H1 (cell line): Measurements from ENCODE around the gene TMIGD1. TPM values are rescaled to one million over a fixed set of nuclear protein-coding genes. Genes with fewer than 3 reads are reported as not detected.
A peak's percentile ranks its signal among the peaks of the same experiment; 100 is the strongest.

Source experiments
- CTCF ChIA-PET: fragments of 300-600 bp; sonication (Branson Sonifier 250); formaldehyde crosslinking; loops from one replicate; lab custom pipeline; 2021; ENCODE audit not compliant: partially characterized antibody; lab: Charles Lee
- POLR2A ChIA-PET: fragments of 300-600 bp; sonication (Branson Sonifier 250); formaldehyde crosslinking; loops from one replicate; lab custom pipeline; 2021; ENCODE audit warnings: inconsistent platforms; ENCODE audit not compliant: partially characterized antibody; lab: Charles Lee
- DNase-seq, 2 experiments: peaks; one replicate each; pipeline versions ENCODE4 v3.0.0 to v3.0.0-alpha.2; 2010 to 2022; ENCODE audit warnings: low spot score in 2 of 2, low read depth in 1 of 2, mixed read lengths in 1 of 2
- FAIRE-seq: peaks from 2 replicates; lab custom pipeline; 2011; peaks lifted over from hg19 to GRCh38; lab: Jason Lieb, UNC
- H2AFZ ChIP-seq: 2 replicates; pipeline ENCODE4 v1.8.1; 2012; ENCODE audit warnings: low read length, inconsistent platforms
- H2AK5ac ChIP-seq: 2 replicates; pipeline ENCODE4 v1.6.1; 2013; ENCODE audit warnings: low read depth, low read length
- H2BK120ac ChIP-seq: replicated peaks from 2 replicates; pipeline ENCODE3; 2013; ENCODE audit warnings: low read depth, low read length, inconsistent platforms
- H2BK12ac ChIP-seq: 2 replicates; pipeline ENCODE4 v1.6.1; 2013; ENCODE audit warnings: low read depth, low read length
- H2BK15ac ChIP-seq: 2 replicates; pipeline ENCODE4 v1.6.1; 2013; ENCODE audit warnings: low read length
- H2BK20ac ChIP-seq: 2 replicates; pipeline ENCODE4 v1.6.1; 2013; ENCODE audit warnings: low read length
- H2BK5ac ChIP-seq: 2 replicates; pipeline ENCODE4 v1.6.1; 2013; ENCODE audit warnings: low read depth, low read length
- H3K14ac ChIP-seq: 2 replicates; pipeline ENCODE4 v1.6.1; 2013; ENCODE audit warnings: inconsistent platforms; ENCODE audit not compliant: insufficient read length
- H3K18ac ChIP-seq: 2 replicates; pipeline ENCODE4 v1.6.1; 2013; ENCODE audit warnings: low read length; ENCODE audit errors: extremely low read depth
- H3K23ac ChIP-seq: 2 replicates; pipeline ENCODE4 v1.6.1; 2013; ENCODE audit warnings: inconsistent platforms; ENCODE audit not compliant: insufficient read length
- H3K23me2 ChIP-seq: 2 replicates; pipeline ENCODE4 v1.6.1; 2013; ENCODE audit warnings: low read depth, low read length
- H3K27ac ChIP-seq: 2 replicates; pipeline ENCODE4 v1.6.1; 2011; ENCODE audit warnings: low read depth, low read length, inconsistent platforms
- H3K27me3 ChIP-seq, 4 experiments: replicated peaks in 1 of 4; 1 replicate in 1 of 4; 2 replicates in 3 of 4; pipeline versions ENCODE4 v1.6.1 to v1.8.1; 2011 to 2013; ENCODE audit warnings: low read length in 3 of 4, mild to moderate bottlenecking in 3 of 4, inconsistent platforms in 2 of 4, mixed read lengths in 2 of 4, moderate library complexity in 1 of 4; ENCODE audit not compliant: control insufficient read depth in 3 of 4, insufficient read depth in 3 of 4; ENCODE audit errors: extremely low read depth in 1 of 4
- H3K36me3 ChIP-seq, 4 experiments: 2 replicates each; pipeline versions ENCODE4 v1.6.1 to v1.8.1; 2011 to 2013; ENCODE audit warnings: mild to moderate bottlenecking in 4 of 4, low read length in 3 of 4, moderate library complexity in 2 of 4, control low read depth in 1 of 4, inconsistent platforms in 1 of 4; ENCODE audit not compliant: insufficient read depth in 4 of 4, control insufficient read depth in 2 of 4
- H3K4ac ChIP-seq: replicated peaks from 2 replicates; pipeline ENCODE3; 2013; ENCODE audit warnings: low read length, low read depth, mixed read lengths, inconsistent platforms; ENCODE audit not compliant: insufficient read length
- H3K4me1 ChIP-seq, 4 experiments: replicated peaks in 1 of 4; 1 replicate in 1 of 4; 2 replicates in 3 of 4; pipeline versions ENCODE4 v1.6.1 to v1.8.1; 2011 to 2013; ENCODE audit warnings: low read length in 3 of 4, inconsistent platforms in 2 of 4, mixed read lengths in 1 of 4; ENCODE audit not compliant: insufficient read depth in 4 of 4, control insufficient read depth in 3 of 4
- H3K4me2 ChIP-seq, 2 experiments: 2 replicates each; pipeline versions ENCODE4 v1.6.1 to v1.8.1; 2011 to 2013; ENCODE audit warnings: low read depth in 2 of 2, low read length in 2 of 2, control low read depth in 1 of 2, inconsistent platforms in 1 of 2, mild to moderate bottlenecking in 1 of 2; ENCODE audit not compliant: insufficient read depth in 1 of 2
- H3K4me3 ChIP-seq, 4 experiments: fragments of 200-600, 300-600 bp in 1 of 4; sonication (generic), shearing (Covaris generic), sonication (Bioruptor Twin) in 1 of 4; 2 replicates each; pipeline versions ENCODE4 v1.5.1 to v1.8.1; 2011 to 2016; ENCODE audit warnings: low read length in 4 of 4, low read depth in 3 of 4, control low read depth in 2 of 4, inconsistent platforms in 2 of 4, mild to moderate bottlenecking in 2 of 4, mixed read lengths in 1 of 4, moderate library complexity in 1 of 4; ENCODE audit not compliant: insufficient read depth in 2 of 4; ENCODE audit errors: extremely low read depth in 1 of 4
- H3K56ac ChIP-seq: replicated peaks from 2 replicates; pipeline ENCODE3; 2013; ENCODE audit warnings: low read depth, mild to moderate bottlenecking, mixed read lengths, low read length, inconsistent platforms; ENCODE audit not compliant: insufficient read length
- H3K79me1 ChIP-seq: 2 replicates; pipeline ENCODE4 v1.6.1; 2013; ENCODE audit warnings: low read depth, low read length, control low read depth
- H3K79me2 ChIP-seq, 2 experiments: 2 replicates each; pipeline versions ENCODE4 v1.6.1 to v1.8.1; 2012 to 2013; ENCODE audit warnings: low read length in 2 of 2, mild to moderate bottlenecking in 2 of 2, inconsistent platforms in 1 of 2; ENCODE audit not compliant: insufficient read depth in 2 of 2, control insufficient read depth in 1 of 2
- H3K9ac ChIP-seq, 4 experiments: replicated peaks in 1 of 4; 1 replicate in 1 of 4; 2 replicates in 3 of 4; pipeline versions ENCODE4 v1.6.1 to v1.8.1; 2011 to 2013; ENCODE audit warnings: low read depth in 3 of 4, low read length in 3 of 4, control low read depth in 2 of 4, mild to moderate bottlenecking in 2 of 4, moderate library complexity in 2 of 4, inconsistent platforms in 1 of 4; ENCODE audit errors: extremely low read depth in 1 of 4
- H3K9me3 ChIP-seq, 2 experiments: 2 replicates each; pipeline versions ENCODE4 v1.6.1 to v1.8.1; 2012 to 2013; ENCODE audit warnings: mild to moderate bottlenecking in 2 of 2, moderate library complexity in 2 of 2, control low read depth in 1 of 2, inconsistent platforms in 1 of 2, low read depth in 1 of 2, low read length in 1 of 2, mixed read lengths in 1 of 2; ENCODE audit not compliant: insufficient read depth in 2 of 2
- H4K20me1 ChIP-seq, 2 experiments: replicated peaks in 1 of 2; 2 replicates each; pipeline versions ENCODE3 to v1.8.1; 2011 to 2013; ENCODE audit warnings: inconsistent platforms in 2 of 2, low read length in 2 of 2, mild to moderate bottlenecking in 1 of 2; ENCODE audit not compliant: insufficient read depth in 2 of 2, control insufficient read depth in 1 of 2
- H4K5ac ChIP-seq: 2 replicates; pipeline ENCODE4 v1.6.1; 2013; ENCODE audit warnings: low read length, low read depth, mixed read lengths, inconsistent platforms; ENCODE audit not compliant: insufficient read length
- H4K8ac ChIP-seq: 2 replicates; pipeline ENCODE4 v1.8.0; 2013; ENCODE audit warnings: mild to moderate bottlenecking, moderate library complexity, low read length, inconsistent platforms; ENCODE audit not compliant: insufficient read depth; ENCODE audit errors: extremely low read depth
- H4K91ac ChIP-seq: replicated peaks from 2 replicates; pipeline ENCODE3; 2013; ENCODE audit warnings: low read length, mixed read lengths, inconsistent platforms; ENCODE audit not compliant: insufficient read length
- ASH2L ChIP-seq: fragments of 200-600, 300-600 bp; sonication (generic); IDR thresholded peaks from one replicate; pipeline ENCODE4 v1.7.1; 2017; ENCODE audit warnings: low read length
- EZH2 ChIP-seq: fragments of 200-600 bp; sonication (generic); IDR thresholded peaks from 2 replicates; pipeline ENCODE4 v1.7.1; 2012; ENCODE audit warnings: low read depth, mild to moderate bottlenecking, moderate library complexity, low read length, inconsistent platforms; ENCODE audit not compliant: severe bottlenecking
- HDAC2 ChIP-seq, 2 experiments: fragments of 300-600 bp in 1 of 2; sonication (generic) in 1 of 2; IDR thresholded peaks; 2 replicates each; pipeline ENCODE4 v1.6.1; 2011 to 2012; ENCODE audit warnings: low read depth in 2 of 2, low read length in 2 of 2, mild to moderate bottlenecking in 2 of 2, moderate library complexity in 2 of 2, borderline replicate concordance in 1 of 2, inconsistent platforms in 1 of 2
- KDM4A ChIP-seq: IDR thresholded peaks from one replicate; pipeline ENCODE4 v1.7.1; 2012; ENCODE audit warnings: low read depth, mild to moderate bottlenecking, moderate library complexity, low read length, inconsistent platforms; ENCODE audit not compliant: severe bottlenecking
- POLR2A ChIP-seq, 2 experiments: IDR thresholded peaks; 1 replicate in 1 of 2; 2 replicates in 1 of 2; pipeline ENCODE4 v1.6.1; 2011; ENCODE audit warnings: low read depth in 2 of 2, low read length in 2 of 2, mild to moderate bottlenecking in 2 of 2; ENCODE audit errors: control extremely low read depth in 1 of 2
- RNF2 ChIP-seq: fragments of 200-900, 300-1000 bp; sonication (generic); IDR thresholded peaks from 2 replicates; pipeline ENCODE4 v1.7.1; 2016; ENCODE audit warnings: borderline replicate concordance, low read depth, mild to moderate bottlenecking, antibody characterized with exemption, low read length; ENCODE audit not compliant: poor library complexity, severe bottlenecking; ENCODE audit errors: missing control alignments
- SIN3A ChIP-seq, 2 experiments: IDR thresholded peaks in 1 of 2; conservative IDR thresholded peaks in 1 of 2; 2 replicates each; pipeline ENCODE4 v1.6.1; 2011 to 2012; ENCODE audit warnings: low read length in 2 of 2, improper control_type of control experiment in 1 of 2, low read depth in 1 of 2, mild to moderate bottlenecking in 1 of 2
- SIX5 ChIP-seq: IDR thresholded peaks from 2 replicates; pipeline ENCODE4 v1.6.1; 2011; ENCODE audit warnings: mild to moderate bottlenecking, low read depth, low read length
- SUZ12 ChIP-seq: fragments of 200-600 bp; sonication (generic); IDR thresholded peaks from 2 replicates; pipeline ENCODE4 v1.6.1; 2012; ENCODE audit warnings: mild to moderate bottlenecking, inconsistent platforms, low read length, moderate library complexity, mixed read lengths
- WGBS, 2 experiments: shearing (Covaris generic) in 1 of 2; methylation state at CpG; one replicate each; pipeline versions ENCODE4 v1.1.6 to v1.1.7; 2013 to 2015; ENCODE audit warnings: low lambda C conversion rate in 2 of 2, mixed read lengths in 2 of 2, inconsistent platforms in 1 of 2, low coverage in 1 of 2, missing lambda C conversion rate in 1 of 2; ENCODE audit not compliant: insufficient replicate concordance in 2 of 2, insufficient coverage in 1 of 2, insufficient read length in 1 of 2; ENCODE audit errors: extremely low coverage in 1 of 2, missing lambda C conversion rate in 1 of 2; 5-methylcytosine and 5-hydroxymethylcytosine counted together
- polyA plus RNA-seq, 7 experiments: library from polyadenylated mRNA; depleted of rRNA in 3 of 7; stranded (reverse) in 5 of 7; unstranded in 2 of 7; fragments of >200 nt in 5 of 7; fragments of 200-250 nt in 2 of 7; gene quantifications; 1 replicate in 5 of 7; 2 replicates in 1 of 7; 4 replicates in 1 of 7; pipeline versions ENCODE4 v1.2.1 to v1.2.3, GENCODE V29; 2011 to 2013; ENCODE audit warnings: missing spikeins in 2 of 7, mixed read lengths in 2 of 7
- total RNA-seq: library from RNA; stranded (reverse); fragmentation: NEBNext Ultra II Directional; extraction: Animal tissue kit (Norgen Biotek cat#: 25700); gene quantifications from 2 replicates; pipeline ENCODE4 v1.2.1, GENCODE V29; 2021
- TF ChIP-seq, protein P1 (sequence below): IDR thresholded peaks from 2 replicates; pipeline ENCODE4 v1.6.1; 2012; ENCODE audit warnings: inconsistent platforms

TMIGD1 gene
- total and polyA plus RNA-seq, 2 of the 8 experiments (the other 6 are each of a cell fraction or from before 2014, with no cell fraction given) = not detected

DNA sequence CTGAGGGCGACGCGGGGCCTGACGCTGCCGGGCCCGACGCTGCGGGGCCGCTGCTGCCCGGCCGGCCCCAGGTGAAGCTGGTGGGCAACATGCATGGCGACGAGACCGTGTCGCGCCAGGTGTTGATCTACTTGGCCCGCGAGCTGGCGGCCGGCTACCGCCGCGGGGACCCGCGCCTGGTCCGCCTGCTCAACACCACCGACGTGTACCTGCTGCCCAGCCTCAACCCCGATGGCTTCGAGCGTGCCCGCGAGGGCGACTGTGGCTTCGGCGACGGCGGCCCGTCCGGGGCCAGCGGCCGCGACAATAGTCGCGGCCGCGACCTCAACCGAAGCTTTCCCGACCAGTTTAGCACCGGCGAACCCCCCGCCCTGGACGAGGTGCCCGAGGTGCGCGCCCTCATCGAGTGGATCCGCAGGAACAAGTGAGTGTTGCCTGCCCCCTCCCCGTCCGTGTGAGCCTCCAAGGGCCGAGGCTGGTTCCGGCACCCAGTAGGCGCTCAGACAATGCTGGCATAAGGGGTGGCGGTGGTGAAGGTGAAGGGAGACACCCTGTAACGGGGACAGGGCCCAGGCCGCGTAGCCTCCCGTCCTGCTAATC, 45.5 kb upstream of the TMIGD1 start:
- H3K56ac ChIP-seq = no peak overlapping the region
- H3K23me2 ChIP-seq = peaks cover 10% of the 10 kb centered on the region
- H3K36me3 ChIP-seq = no peaks in the 10 kb centered on the region
- peak overlapping the region in 3 of 4 experiments; percentile 56 to 73 (median 66); a peak in 6 of 7 replicates for H3K9ac ChIP-seq
- ChIA-PET CTCF (interaction anchor here (1.3 kb wide), 2 partner anchors 9 to 137 kb away, joined by 3 to 4 read pairs; no protein-coding TSS in a partner anchor), POLR2A (interaction anchor here (1.4 kb wide), 1 partner anchor 10 kb away, joined by 7 read pairs; no protein-coding TSS in a partner anchor)
- H2BK5ac ChIP-seq = no peak overlapping the region
- no peak overlapping the region for H3K4ac ChIP-seq
- H3K18ac ChIP-seq = no peak overlapping the region
- no peak overlapping the region; the same call in 1 of the 2 replicates for H3K27ac ChIP-seq
- H3K79me1 ChIP-seq = no peaks in the 10 kb centered on the region
- H4K20me1 ChIP-seq = peaks cover 10 to 19% of the 10 kb centered on the region in 2 experiments
- H4K91ac ChIP-seq = no peak overlapping the region
- H2BK120ac ChIP-seq = no peak overlapping the region
- H3K4me2 ChIP-seq = peak overlapping the region; percentile 86 to 88
- peak overlapping the region; percentile 83 for H4K8ac ChIP-seq
- H2BK15ac ChIP-seq = no peak overlapping the region
- H2BK20ac ChIP-seq = no peak overlapping the region
- no peak overlapping the region for H3K14ac ChIP-seq
- peaks cover 5 to 26% (median 20%) of the 10 kb centered on the region in 4 experiments for H3K27me3 ChIP-seq
- FAIRE-seq = no peak
- no peak overlapping the region for H4K5ac ChIP-seq
- H3K4me3 ChIP-seq = peak overlapping the region; percentile 64 to 85 (median 75)
- H3K4me1 ChIP-seq = peaks cover 3 to 4% (median 3%) of the 10 kb centered on the region in 4 experiments; a peak in 5 of 7 replicates
- H2BK12ac ChIP-seq = no peak overlapping the region
- H2AK5ac ChIP-seq = no peak overlapping the region
- no peak overlapping the region for H2AFZ ChIP-seq
- DNase-seq = peak in 1 of 2 experiments; percentile 62
- no peak overlapping the region for H3K23ac ChIP-seq
- no peaks in the 10 kb centered on the region for H3K9me3 ChIP-seq
- peaks cover 0 to 41% of the 10 kb centered on the region in 2 experiments; a peak in 2 of 4 replicates for H3K79me2 ChIP-seq
- WGBS, 2 experiments = 0% methylated on average over 47 of the region's 68 CpGs; no CpG with 5 or more reads in 1 of the 2 experiments
- no peak; a peak in 1 of 3 replicates for TF ChIP-seq POLR2A (IDR thresholded peaks at IDR 0.05; ENCODE audit: control extremely low read depth in 1 of 2, low read depth in 2 of 2, low read length in 2 of 2)
- 0 out of 4 replicates have a peak, but pooled peaks of 1 of the 2 experiments have one; percentile 7 for TF ChIP-seq SIN3A (conservative IDR thresholded peaks at IDR 0.05 in 1 of 2, IDR thresholded peaks at IDR 0.05 in 1 of 2; ENCODE audit: low read depth in 1 of 2, low read length in 2 of 2)
- TF ChIP-seq, protein P1, sequence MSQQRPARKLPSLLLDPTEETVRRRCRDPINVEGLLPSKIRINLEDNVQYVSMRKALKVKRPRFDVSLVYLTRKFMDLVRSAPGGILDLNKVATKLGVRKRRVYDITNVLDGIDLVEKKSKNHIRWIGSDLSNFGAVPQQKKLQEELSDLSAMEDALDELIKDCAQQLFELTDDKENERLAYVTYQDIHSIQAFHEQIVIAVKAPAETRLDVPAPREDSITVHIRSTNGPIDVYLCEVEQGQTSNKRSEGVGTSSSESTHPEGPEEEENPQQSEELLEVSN = no peak
- peak; percentile 27 for TF ChIP-seq EZH2
- peak; percentile 35; the same call in 1 of the 2 replicates for TF ChIP-seq SUZ12
- TF ChIP-seq ASH2L = peak; percentile 27
- TF ChIP-seq HDAC2 (IDR thresholded peaks at IDR 0.05; ENCODE audit: borderline replicate concordance in 1 of 2, low read depth in 2 of 2, low read length in 2 of 2) = no peak
- peak; percentile 84 for TF ChIP-seq KDM4A
- TF ChIP-seq RNF2 = no peak
- TF ChIP-seq SIX5 = no peak
